WTC11 (cell line): ENCODE measurements around the gene TP53AIP1. TPM values are rescaled to one million over a fixed set of nuclear protein-coding genes. Genes with fewer than 3 reads are reported as not detected.
A peak's percentile ranks its signal among the peaks of the same experiment; 100 is the strongest.

ENCODE experiments used
- ATAC-seq: fragments of 200-7000 bp; cut with Tn5 transposase; 2 replicates; pipeline ENCODE4 v1.10.0; 2021; ENCODE audit warnings: mild to moderate bottlenecking, moderate library complexity
- Bru-seq: library from RNA; stranded (reverse); fragments of 400-500 nt; gene quantifications from one replicate; lab custom pipeline; 2021; lab: Mats Ljungman, UMichigan
- CTCF ChIA-PET: fragments of 300-600 bp; sonication (Branson Sonifier 250); formaldehyde crosslinking; loops from one replicate; lab custom pipeline; 2021; ENCODE audit warnings: antibody characterized with exemption; lab: Charles Lee
- POLR2A ChIA-PET: fragments of 350-600 bp; sonication (Branson Sonifier 250); formaldehyde crosslinking; loops from one replicate; lab custom pipeline; 2021; ENCODE audit warnings: antibody characterized with exemption; lab: Charles Lee
- DNase-seq: peaks from one replicate; pipeline ENCODE4 v3.0.0; 2021; ENCODE audit warnings: low spot score
- H3K27ac Mint-ChIP-seq: 2 replicates; pipeline ENCODE4 v1.8.0; 2021; ENCODE audit warnings: mixed read lengths
- H3K27me3 Mint-ChIP-seq: 2 replicates; pipeline ENCODE4 v1.8.0; 2021; ENCODE audit warnings: low read depth, mild to moderate bottlenecking, moderate library complexity, mixed read lengths
- H3K36me3 Mint-ChIP-seq: 2 replicates; pipeline ENCODE4 v1.8.0; 2021; ENCODE audit warnings: mixed read lengths
- H3K4me1 Mint-ChIP-seq: 2 replicates; pipeline ENCODE4 v1.8.0; 2022; ENCODE audit warnings: mixed read lengths
- H3K4me3 Mint-ChIP-seq: 2 replicates; pipeline ENCODE4 v1.8.0; 2021; ENCODE audit warnings: mild to moderate bottlenecking, moderate library complexity, mixed read lengths
- H3K9me3 Mint-ChIP-seq: 2 replicates; pipeline ENCODE4 v1.8.0; 2021; ENCODE audit warnings: mixed read lengths
- AFF4 ChIP-seq: sonication (generic); formaldehyde crosslinking; IDR thresholded peaks from 2 replicates; pipeline ENCODE4 v1.8.1; 2023; ENCODE audit warnings: mild to moderate bottlenecking, missing genetic modification reagents, borderline replicate concordance
- E2F5 ChIP-seq: sonication (generic); formaldehyde crosslinking; IDR thresholded peaks from 2 replicates; pipeline ENCODE4 v1.8.1; 2022; ENCODE audit warnings: mild to moderate bottlenecking, moderate library complexity, missing genetic modification reagents
- ESRRA ChIP-seq: sonication (generic); formaldehyde crosslinking; IDR thresholded peaks from 2 replicates; pipeline ENCODE4 v1.8.1; 2022; ENCODE audit warnings: mild to moderate bottlenecking, missing genetic modification reagents, borderline replicate concordance
- GABPB1 ChIP-seq: sonication (generic); formaldehyde crosslinking; IDR thresholded peaks from 2 replicates; pipeline ENCODE4 v1.8.1; 2023; ENCODE audit warnings: mild to moderate bottlenecking, missing genetic modification reagents
- MAX ChIP-seq: sonication (generic); formaldehyde crosslinking; IDR thresholded peaks from 2 replicates; pipeline ENCODE4 v1.8.0; 2022; ENCODE audit warnings: mild to moderate bottlenecking, missing genetic modification reagents
- MYBL2 ChIP-seq: sonication (generic); formaldehyde crosslinking; IDR thresholded peaks from 2 replicates; pipeline ENCODE4 v1.8.1; 2023; ENCODE audit warnings: mild to moderate bottlenecking, moderate library complexity, missing genetic modification reagents
- NFYB ChIP-seq: sonication (generic); formaldehyde crosslinking; conservative IDR thresholded peaks from 2 replicates; pipeline ENCODE4 v1.8.0; 2022; ENCODE audit warnings: low read depth, missing genetic modification reagents
- NR2C2 ChIP-seq: sonication (generic); formaldehyde crosslinking; IDR thresholded peaks from 2 replicates; pipeline ENCODE4 v1.8.0; 2022; ENCODE audit warnings: mild to moderate bottlenecking, missing genetic modification reagents
- NR3C1 ChIP-seq: sonication (generic); formaldehyde crosslinking; conservative IDR thresholded peaks from 2 replicates; pipeline ENCODE4 v1.8.1; 2023; ENCODE audit warnings: low read depth, mild to moderate bottlenecking, missing genetic modification reagents
- OVOL2 ChIP-seq: fragments of 250-450 bp; sonication (Bioruptor Pico); IDR thresholded peaks from 2 replicates; pipeline ENCODE4 v1.9.0; 2021; ENCODE audit warnings: mild to moderate bottlenecking, borderline replicate concordance
- RELA ChIP-seq: sonication (generic); formaldehyde crosslinking; IDR thresholded peaks from 2 replicates; pipeline ENCODE4 v1.8.1; 2022; ENCODE audit warnings: missing genetic modification reagents, mild to moderate bottlenecking, borderline replicate concordance
- RORB ChIP-seq: fragments of 250-450 bp; sonication (Bioruptor Pico); IDR thresholded peaks from 2 replicates; pipeline ENCODE4 v1.9.0; 2021; ENCODE audit warnings: mild to moderate bottlenecking
- SMAD3 ChIP-seq: sonication (generic); formaldehyde crosslinking; IDR thresholded peaks from 2 replicates; pipeline ENCODE4 v1.8.0; 2022; ENCODE audit warnings: missing genetic modification reagents, mild to moderate bottlenecking, borderline replicate concordance
- STAT6 ChIP-seq: sonication (generic); formaldehyde crosslinking; conservative IDR thresholded peaks from 2 replicates; pipeline ENCODE4 v1.8.1; 2023; ENCODE audit warnings: mild to moderate bottlenecking, low read depth, missing genetic modification reagents, moderate library complexity
- TP53 ChIP-seq: sonication (generic); formaldehyde crosslinking; IDR thresholded peaks from 2 replicates; pipeline ENCODE4 v1.8.1; 2023; ENCODE audit warnings: mild to moderate bottlenecking, missing genetic modification reagents
- USF1 ChIP-seq: sonication (generic); formaldehyde crosslinking; IDR thresholded peaks from 2 replicates; pipeline ENCODE4 v1.8.0; 2022; ENCODE audit warnings: mild to moderate bottlenecking, missing genetic modification reagents
- USF2 ChIP-seq: sonication (generic); formaldehyde crosslinking; IDR thresholded peaks from 2 replicates; pipeline ENCODE4 v1.8.1; 2023; ENCODE audit warnings: mild to moderate bottlenecking, missing genetic modification reagents, moderate library complexity
- ZBTB43 ChIP-seq: sonication (generic); formaldehyde crosslinking; IDR thresholded peaks from 2 replicates; pipeline ENCODE4 v1.8.1; 2023; ENCODE audit warnings: mild to moderate bottlenecking, missing genetic modification reagents
- ZNF121 ChIP-seq: sonication (generic); formaldehyde crosslinking; IDR thresholded peaks from 2 replicates; pipeline ENCODE4 v1.8.0; 2023; ENCODE audit warnings: missing genetic modification reagents
- ZNF416 ChIP-seq: fragments of 250-450 bp; sonication (Bioruptor Pico); IDR thresholded peaks from 2 replicates; pipeline ENCODE4 v1.9.0; 2021; ENCODE audit warnings: mild to moderate bottlenecking, inconsistent platforms
- long read RNA-seq, 3 experiments: library from RNA in 1 of 3; library from capped mRNA in 1 of 3; library from polyadenylated mRNA in 1 of 3; unstranded in 2 of 3; stranded (forward) in 1 of 3; transcript quantifications; one replicate each; pipeline ENCODE4 v2.0.0, GENCODE V29; 2021
- total RNA-seq: library from RNA; stranded (reverse); gene quantifications from 3 replicates; pipeline ENCODE4 v1.2.3, GENCODE V29; 2021

The TP53AIP1 gene
- total RNA-seq = 0.07 TPM in 1 of 3 replicates, not detected in the others
- Bru-seq, nascent RNA = percentile 5 among the genes with signal in this experiment
- long read RNA-seq, experiment 1, partial matches to known transcripts = 0 of 1 reads
- long read RNA-seq, experiment 1, other reads (novel, unspliced or antisense) = 1 of 1 reads
- long read RNA-seq, experiment 2 = 0 reads
- long read RNA-seq, experiment 3 = 0 reads

- ATAC-seq = no peak
- no peak within 1 kb of the TSS for H3K4me3 Mint-ChIP-seq
- DNase-seq = no peak
- TF ChIP-seq GABPB1 (CRISPR knock-in tag) (no peak), RORB (CRISPR knock-in tag) (no peak), STAT6 (CRISPR knock-in tag) (no peak), USF2 (CRISPR knock-in tag) (no peak)
- POLR2A ChIA-PET = no interaction called here
- no peaks in the 10 kb centered on the region for H3K9me3 Mint-ChIP-seq
- CTCF ChIA-PET = interaction anchor here (0.6 to 2.1 kb wide), 8 partner anchors 10 to 112 kb away, joined by 3 to 14 read pairs (median 6); no protein-coding TSS in a partner anchor
- H3K27me3 Mint-ChIP-seq = peaks cover 31% of the 10 kb centered on the region
- H3K4me1 Mint-ChIP-seq = peaks cover under 1% of the 10 kb centered on the region; the same call in 1 of the 2 replicates
- H3K36me3 Mint-ChIP-seq = no peaks in the 10 kb centered on the region
- H3K27ac Mint-ChIP-seq = no peak within 1 kb of the TSS
Measured at GRCh38 chr11:128942817-128943427, at the start of gene TP53AIP1. Gene TP53AIP1, minus strand, starts transcription at chr11:128942871. Its CDS starts 5,053 bp downstream, at chr11:128937818.

GRCh38 chr11:128988242-128988970 lies 45.7 kb upstream of the TP53AIP1 start:
- H3K9me3 Mint-ChIP-seq = peaks cover 7% of the 10 kb centered on the region
- H3K36me3 Mint-ChIP-seq = peaks cover 10% of the 10 kb centered on the region
- POLR2A ChIA-PET = no interaction called here
- CTCF ChIA-PET = no interaction called here
- no peaks in the 10 kb centered on the region for H3K27me3 Mint-ChIP-seq
- peaks cover 8% of the 10 kb centered on the region for H3K4me1 Mint-ChIP-seq
- TF ChIP-seq NR3C1 (CRISPR knock-in tag) (no peak), TP53 (CRISPR knock-in tag) (no peak), OVOL2 (no peak), ZNF416 (no peak), SMAD3 (CRISPR knock-in tag) (no peak), ZBTB43 (CRISPR knock-in tag) (no peak), MAX (no peak), E2F5 (CRISPR knock-in tag) (no peak), ESRRA (CRISPR knock-in tag) (no peak)
- ATAC-seq = no peak
- no peak overlapping the region for H3K4me3 Mint-ChIP-seq
- H3K27ac Mint-ChIP-seq = no peak overlapping the region
- DNase-seq = no peak

GRCh38 chr11:128985880-128986279 lies 43.2 kb upstream of the TP53AIP1 start:
- ChIA-PET POLR2A (interaction anchor here (0.7 kb wide), 1 partner anchor 9 kb away, joined by 3 read pairs; no protein-coding TSS in a partner anchor), CTCF (no interaction called here)
- DNase-seq (no peak), ATAC-seq (no peak)
- Mint-ChIP-seq H3K4me1 (peaks cover 8% of the 10 kb centered on the region), H3K9me3 (peaks cover 7% of the 10 kb centered on the region), H3K27me3 (no peaks in the 10 kb centered on the region), H3K36me3 (peaks cover 10% of the 10 kb centered on the region), H3K27ac (peak overlapping the region; percentile 51; the same call in 1 of the 2 replicates), H3K4me3 (no peak overlapping the region)
- TF ChIP-seq NFYB (CRISPR knock-in tag) (no peak), NR2C2 (no peak), RELA (no peak), MYBL2 (CRISPR knock-in tag) (no peak), AFF4 (CRISPR knock-in tag) (no peak), USF1 (CRISPR knock-in tag) (no peak), SMAD3 (CRISPR knock-in tag) (no peak), ZNF121 (CRISPR knock-in tag) (no peak)
